Karpas-422 (cell line): ENCODE data around the gene H3-3A. TPM values are rescaled to one million over a fixed set of nuclear protein-coding genes. Genes with fewer than 3 reads are reported as not detected.
A peak's percentile ranks its signal among the peaks of the same experiment; 100 is the strongest.

Source experiments
- DNase-seq: peaks from one replicate; pipeline ENCODE4 v3.0.0-alpha.2; 2015
- H2AFZ ChIP-seq: fragments of 200-600 bp; sonication (generic); 2 replicates; pipeline ENCODE4 v1.6.1; 2014; ENCODE audit warnings: antibody characterized with exemption, low read length, mixed read lengths
- H3K27ac ChIP-seq: fragments of 200-600 bp; sonication (generic); 2 replicates; pipeline ENCODE4 v1.5.1; 2014; ENCODE audit warnings: mild to moderate bottlenecking, low read length, moderate library complexity
- H3K27me3 ChIP-seq: fragments of 200-600 bp; sonication (generic); 2 replicates; pipeline ENCODE4 v1.6.1; 2014; ENCODE audit warnings: low read length, mixed read lengths
- H3K36me3 ChIP-seq: fragments of 200-600 bp; sonication (generic); 2 replicates; pipeline ENCODE4 v1.6.1; 2014; ENCODE audit warnings: low read length, mixed read lengths; ENCODE audit not compliant: insufficient read depth
- H3K4me1 ChIP-seq: fragments of 200-600 bp; sonication (generic); 2 replicates; pipeline ENCODE4 v1.6.1; 2014; ENCODE audit warnings: mild to moderate bottlenecking, low read length, mixed read lengths
- H3K4me2 ChIP-seq: fragments of 200-600 bp; sonication (generic); 2 replicates; pipeline ENCODE4 v1.6.1; 2014; ENCODE audit warnings: low read length, low read depth, mild to moderate bottlenecking; ENCODE audit not compliant: poor library complexity, severe bottlenecking
- H3K4me3 ChIP-seq: fragments of 200-600 bp; sonication (generic); 2 replicates; pipeline ENCODE4 v1.5.1; 2014; ENCODE audit warnings: mild to moderate bottlenecking, antibody characterized with exemption, low read length, mixed read lengths
- H3K79me2 ChIP-seq: fragments of 200-600 bp; sonication (generic); 2 replicates; pipeline ENCODE4 v1.6.1; 2014; ENCODE audit warnings: mild to moderate bottlenecking, low read length, mixed read lengths
- H3K9ac ChIP-seq: fragments of 200-600 bp; sonication (generic); 2 replicates; pipeline ENCODE4 v1.6.0; 2014; ENCODE audit warnings: low read length
- H3K9me2 ChIP-seq: fragments of 200-600 bp; sonication (generic), shearing (Covaris generic); replicated peaks from 2 replicates; pipeline ENCODE4 v1.6.0; 2014; ENCODE audit warnings: mild to moderate bottlenecking, low read length, moderate library complexity; ENCODE audit not compliant: insufficient read depth
- H3K9me3 ChIP-seq: fragments of 300-700, 200-600 bp; sonication (generic); 2 replicates; pipeline ENCODE4 v1.6.1; 2014; ENCODE audit warnings: low read length, mixed read lengths
- H4K20me1 ChIP-seq: fragments of 200-600 bp; sonication (generic); 2 replicates; pipeline ENCODE4 v1.6.1; 2014; ENCODE audit warnings: mild to moderate bottlenecking, antibody characterized with exemption, low read length, low read depth; ENCODE audit not compliant: insufficient read depth
- total RNA-seq: library from RNA; depleted of rRNA; stranded (reverse); fragments of >200 nt; shearing (Covaris generic); gene quantifications from 2 replicates; pipeline ENCODE4 v1.2.3, GENCODE V29; 2014; ENCODE audit warnings: low replicate concordance

H3-3A gene
- total RNA-seq, 1 experiment from 2014 or later = 436 TPM

DNA sequence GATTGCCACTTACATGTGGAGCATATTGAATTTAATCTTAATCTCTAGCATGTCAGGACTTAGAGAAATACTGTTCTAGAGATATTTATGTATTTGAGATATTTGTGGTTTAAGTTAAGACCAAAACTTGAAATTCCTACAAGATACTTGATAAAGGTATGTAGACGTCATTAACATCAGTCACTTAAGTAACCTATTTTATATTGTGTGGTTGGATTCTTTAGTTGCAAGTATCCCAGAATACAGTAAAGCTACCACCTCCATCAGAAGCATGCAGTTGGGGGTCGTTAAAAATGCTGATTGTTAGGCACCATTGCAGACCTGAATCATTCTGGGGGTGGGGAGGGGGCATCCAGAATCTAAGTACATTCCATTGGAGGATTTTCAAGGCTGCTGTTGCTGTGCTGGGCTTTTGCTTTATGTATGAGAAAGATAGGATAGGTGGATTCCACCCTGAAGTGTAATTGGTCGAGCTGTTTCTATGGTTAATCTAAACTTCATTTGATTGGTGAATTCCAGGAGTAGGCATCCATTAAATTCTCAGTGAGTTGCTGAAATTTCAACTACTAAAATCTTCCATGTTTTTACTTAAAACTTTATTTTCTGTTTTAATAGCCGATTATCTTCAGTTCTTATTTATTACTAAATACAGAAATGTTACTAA is 4.0 kb downstream of the H3-3A start:
- H3K4me2 ChIP-seq = no peak overlapping the region
- H3K4me3 ChIP-seq = no peak overlapping the region
- no peaks in the 10 kb centered on the region for H3K9me3 ChIP-seq
- no peaks in the 10 kb centered on the region; the same call in 1 of the 2 replicates for H3K27me3 ChIP-seq
- no peak overlapping the region for H3K9ac ChIP-seq
- no peak overlapping the region for H3K27ac ChIP-seq
- peaks cover 24% of the 10 kb centered on the region for H3K4me1 ChIP-seq
- peaks cover 50% of the 10 kb centered on the region for H3K36me3 ChIP-seq
- peaks cover 49% of the 10 kb centered on the region for H4K20me1 ChIP-seq
- H2AFZ ChIP-seq = no peak overlapping the region
- no peak for DNase-seq
- peaks cover 55% of the 10 kb centered on the region for H3K79me2 ChIP-seq
- H3K9me2 ChIP-seq = no peaks in the 10 kb centered on the region

DNA sequence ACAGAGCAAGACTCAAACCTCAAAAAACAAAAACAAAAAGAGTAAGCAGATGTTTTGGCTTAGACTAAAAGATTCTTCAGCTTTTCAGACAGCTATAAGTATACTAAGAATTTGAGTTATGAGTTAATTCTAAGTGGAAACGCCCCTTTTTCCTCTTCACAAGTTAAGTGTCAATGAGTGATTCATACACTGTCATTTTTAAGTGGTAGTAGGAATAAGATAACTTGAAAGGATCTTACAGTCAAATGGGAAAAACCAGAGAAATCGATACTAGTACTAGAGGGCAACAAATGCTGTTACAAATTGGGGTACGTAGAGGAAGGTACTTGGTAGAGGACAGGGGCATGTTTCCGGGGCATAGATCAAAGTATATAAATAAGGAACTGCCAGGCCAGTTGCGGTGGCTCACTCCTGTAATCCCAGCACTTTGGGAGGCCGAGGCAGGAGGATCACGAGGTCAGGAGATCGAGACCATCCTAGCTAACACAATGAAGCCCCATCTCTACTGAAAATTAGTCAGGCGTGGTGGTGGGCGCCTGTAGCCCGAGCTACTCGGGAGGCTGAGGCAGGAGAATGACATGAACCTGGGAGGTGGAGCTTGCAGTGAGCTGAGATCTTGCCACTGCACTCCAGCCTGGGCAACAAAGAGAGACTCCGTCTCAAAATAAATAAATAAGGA is 7.4 kb downstream of the H3-3A start:
- Histone ChIP-seq H3K4me3 (no peak overlapping the region), H3K9me3 (no peaks in the 10 kb centered on the region), H3K9ac (no peak overlapping the region), H3K36me3 (peaks cover 62% of the 10 kb centered on the region), H3K4me1 (peaks cover 5% of the 10 kb centered on the region), H3K27ac (no peak overlapping the region), H2AFZ (no peak overlapping the region), H3K27me3 (no peaks in the 10 kb centered on the region), H4K20me1 (peaks cover 56% of the 10 kb centered on the region), H3K4me2 (no peak overlapping the region), H3K9me2 (no peaks in the 10 kb centered on the region), H3K79me2 (peaks cover 39% of the 10 kb centered on the region)
- DNase-seq = no peak

DNA sequence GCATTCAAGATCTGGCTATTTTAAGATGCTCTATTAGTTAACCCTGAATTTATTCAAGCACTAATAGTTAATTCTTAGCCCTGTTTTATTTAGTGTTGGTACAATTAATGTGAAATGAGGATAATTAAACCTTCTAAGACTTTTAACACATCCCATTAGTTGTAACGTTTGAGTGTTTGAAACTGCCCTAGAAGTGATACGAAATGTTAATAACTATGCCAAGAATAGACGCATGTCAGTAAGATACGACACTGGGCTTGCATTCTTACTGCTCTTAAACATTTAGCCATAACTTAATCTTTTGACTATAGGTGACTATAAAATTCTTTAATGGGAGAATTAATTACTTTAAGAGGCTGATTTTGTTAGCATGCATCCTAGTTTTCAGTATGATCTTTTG is 9.8 kb downstream of the H3-3A start:
- Histone ChIP-seq H3K27me3 (no peaks in the 10 kb centered on the region), H2AFZ (no peak overlapping the region), H3K79me2 (peaks cover 15% of the 10 kb centered on the region), H3K36me3 (peaks cover 39% of the 10 kb centered on the region; the same call in 1 of the 2 replicates), H3K4me2 (no peak overlapping the region), H3K4me3 (no peak overlapping the region), H3K27ac (no peak overlapping the region), H3K9me3 (no peaks in the 10 kb centered on the region), H3K4me1 (no peaks in the 10 kb centered on the region), H3K9me2 (no peaks in the 10 kb centered on the region), H4K20me1 (peaks cover 38% of the 10 kb centered on the region), H3K9ac (no peak overlapping the region)
- DNase-seq = no peak

DNA sequence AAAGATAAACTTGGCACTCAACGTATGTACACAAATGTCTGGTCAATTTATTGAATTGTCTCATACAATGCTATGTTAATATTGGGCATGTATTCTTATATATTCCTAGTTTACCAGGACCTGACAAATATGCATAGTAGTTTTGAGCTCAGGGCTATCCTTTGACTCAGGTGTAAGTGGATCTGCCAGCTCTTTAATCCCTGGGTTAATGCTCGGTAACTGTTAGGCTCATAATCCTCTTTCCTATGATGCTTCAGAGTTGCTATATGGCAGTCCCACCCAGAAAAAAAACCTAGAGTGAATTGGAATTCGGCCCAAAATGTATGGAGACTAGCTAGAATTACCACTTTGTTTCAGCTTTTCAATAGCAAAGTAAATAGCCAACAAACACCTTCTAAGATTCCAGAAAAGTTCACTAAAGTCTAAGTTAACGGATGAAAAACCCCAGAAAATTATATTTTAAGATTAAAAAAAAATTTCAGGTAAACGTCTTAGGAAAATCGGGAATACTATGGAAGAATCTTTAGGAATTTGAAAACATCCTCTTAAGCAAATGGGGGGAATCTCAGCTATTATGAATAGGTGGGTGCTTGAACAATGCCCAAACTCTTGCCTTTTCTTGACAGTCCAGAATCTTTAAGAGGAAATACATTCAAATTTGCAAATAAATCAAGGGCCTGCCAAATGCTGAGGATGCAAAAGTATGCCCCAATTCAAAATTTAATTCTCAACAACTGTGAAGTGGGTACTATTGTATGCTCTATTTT is 10.9 kb downstream of the H3-3A start:
- Histone ChIP-seq H3K36me3 (peaks cover 30% of the 10 kb centered on the region; the same call in 1 of the 2 replicates), H3K4me2 (no peak overlapping the region), H3K9me2 (no peaks in the 10 kb centered on the region), H3K79me2 (peaks cover 5% of the 10 kb centered on the region), H2AFZ (no peak overlapping the region), H3K4me3 (no peak overlapping the region), H3K27me3 (no peaks in the 10 kb centered on the region), H3K4me1 (no peaks in the 10 kb centered on the region), H4K20me1 (peaks cover 31% of the 10 kb centered on the region), H3K27ac (no peak overlapping the region), H3K9ac (no peak overlapping the region), H3K9me3 (no peaks in the 10 kb centered on the region)
- DNase-seq = no peak

DNA sequence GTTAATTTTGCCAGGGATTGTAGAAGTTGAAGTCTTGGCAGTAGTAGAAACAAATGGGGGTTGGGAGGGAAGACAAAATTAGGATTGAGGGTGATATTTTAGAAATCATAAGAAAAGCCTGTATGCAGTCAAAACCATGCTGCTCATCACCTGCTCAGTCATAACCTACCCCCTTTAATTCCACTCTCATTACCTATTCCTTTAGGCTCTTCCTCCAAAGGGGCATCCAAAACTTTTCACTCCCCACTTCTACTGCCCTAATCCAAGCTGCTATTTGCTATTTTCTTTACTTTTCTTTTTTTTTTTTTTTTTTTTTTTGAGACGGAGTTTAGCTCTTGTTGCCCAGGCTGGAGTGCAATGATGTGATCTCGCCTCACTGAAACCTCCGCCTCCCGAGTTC is 11.5 kb downstream of the H3-3A start:
- Histone ChIP-seq H3K27ac (no peak overlapping the region), H3K27me3 (no peaks in the 10 kb centered on the region), H3K9ac (no peak overlapping the region), H2AFZ (no peak overlapping the region), H3K4me2 (no peak overlapping the region), H3K36me3 (peaks cover 25% of the 10 kb centered on the region; the same call in 1 of the 2 replicates), H3K4me3 (no peak overlapping the region), H4K20me1 (peaks cover 26% of the 10 kb centered on the region), H3K9me2 (no peaks in the 10 kb centered on the region), H3K79me2 (no peaks in the 10 kb centered on the region), H3K9me3 (no peaks in the 10 kb centered on the region), H3K4me1 (no peaks in the 10 kb centered on the region)
- no peak for DNase-seq

DNA sequence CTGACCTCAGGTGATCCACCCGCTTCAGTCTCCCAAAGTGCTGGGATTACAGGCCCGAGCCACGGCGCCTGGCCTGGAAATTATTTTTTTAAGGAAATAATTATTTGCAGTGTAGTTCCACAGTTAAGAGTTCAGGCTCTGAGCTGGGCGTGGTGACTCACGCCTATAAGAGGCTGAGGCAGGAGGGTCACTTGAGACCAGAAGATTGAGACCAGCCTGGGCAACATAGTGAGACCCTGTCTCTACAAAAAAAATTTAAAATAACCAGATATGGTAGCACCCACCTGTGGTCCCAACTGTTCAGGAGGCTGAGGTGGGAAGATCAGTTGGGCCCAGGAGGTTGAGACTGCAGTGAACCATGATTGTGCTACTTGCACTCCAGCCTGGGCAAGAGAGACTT is 13.9 kb downstream of the H3-3A start:
- no peak overlapping the region for H3K27ac ChIP-seq
- no peak overlapping the region for H2AFZ ChIP-seq
- no peak overlapping the region for H3K4me3 ChIP-seq
- peaks cover 13% of the 10 kb centered on the region; the same call in 1 of the 2 replicates for H3K36me3 ChIP-seq
- H3K79me2 ChIP-seq = no peaks in the 10 kb centered on the region
- H3K9me3 ChIP-seq = no peaks in the 10 kb centered on the region
- H3K4me2 ChIP-seq = no peak overlapping the region
- no peak for DNase-seq
- H3K27me3 ChIP-seq = no peaks in the 10 kb centered on the region
- H3K9ac ChIP-seq = no peak overlapping the region
- peaks cover 18% of the 10 kb centered on the region; the same call in 1 of the 2 replicates for H4K20me1 ChIP-seq
- no peaks in the 10 kb centered on the region for H3K9me2 ChIP-seq
- H3K4me1 ChIP-seq = no peaks in the 10 kb centered on the region

DNA sequence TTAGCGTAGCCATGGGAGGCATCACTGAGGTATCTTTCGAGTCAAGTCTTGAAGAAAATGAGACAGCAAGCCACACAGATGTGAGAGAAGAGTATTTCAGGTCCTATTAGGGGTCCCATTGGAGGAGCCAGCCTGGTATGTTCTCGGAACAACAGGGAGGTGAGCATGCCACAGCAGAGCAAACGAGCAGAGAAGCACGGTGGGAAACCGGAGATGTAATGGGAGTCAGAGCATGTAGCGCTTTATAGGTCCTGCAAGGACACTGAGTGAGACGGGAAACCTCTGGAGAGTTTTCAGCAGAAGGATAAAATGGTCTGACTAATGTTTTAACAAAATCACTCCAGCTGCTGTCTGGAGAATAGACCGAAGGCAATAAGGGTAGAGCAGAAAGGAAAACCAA is 15.9 kb downstream of the H3-3A start:
- Histone ChIP-seq H3K27me3 (no peaks in the 10 kb centered on the region), H3K27ac (no peak overlapping the region), H3K4me1 (peaks cover 10% of the 10 kb centered on the region), H3K9ac (no peak overlapping the region), H3K36me3 (no peaks in the 10 kb centered on the region), H3K4me3 (no peak overlapping the region), H3K9me2 (no peaks in the 10 kb centered on the region), H3K9me3 (no peaks in the 10 kb centered on the region), H4K20me1 (0 out of 2 replicates have a peak, but pooled peaks cover 4% of the 10 kb centered on the region), H3K4me2 (no peak overlapping the region), H2AFZ (no peak overlapping the region), H3K79me2 (no peaks in the 10 kb centered on the region)
- no peak for DNase-seq

DNA sequence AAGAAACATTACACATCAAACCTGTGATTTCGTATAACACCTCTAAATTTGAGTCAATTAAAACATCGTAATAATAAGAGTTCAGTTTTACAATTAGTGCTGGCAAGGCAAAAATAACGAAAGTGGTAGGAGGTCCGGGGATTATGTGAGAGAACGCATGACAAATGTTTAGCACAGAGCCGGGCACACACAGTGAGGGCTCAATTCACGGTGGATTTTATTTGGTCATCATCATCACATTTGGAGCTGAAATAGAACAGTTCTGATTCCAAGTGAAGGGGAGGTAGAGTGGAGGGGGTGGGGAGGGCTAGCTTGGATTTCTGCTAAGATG is 20.0 kb downstream of the H3-3A start:
- H3K36me3 ChIP-seq = no peaks in the 10 kb centered on the region
- H3K4me3 ChIP-seq = peak overlapping the region; percentile 74
- peak overlapping the region; percentile 67 for H3K9ac ChIP-seq
- H3K27ac ChIP-seq = no peak overlapping the region
- H3K4me1 ChIP-seq = peaks cover 15% of the 10 kb centered on the region
- peak overlapping the region; percentile 98 for H3K4me2 ChIP-seq
- no peaks in the 10 kb centered on the region for H3K9me3 ChIP-seq
- no peaks in the 10 kb centered on the region for H3K9me2 ChIP-seq
- H3K27me3 ChIP-seq = no peaks in the 10 kb centered on the region
- 0 out of 2 replicates have a peak overlapping the region, but pooled peaks have one; percentile 94 for H2AFZ ChIP-seq
- DNase-seq = no peak
- H3K79me2 ChIP-seq = no peaks in the 10 kb centered on the region
- no peaks in the 10 kb centered on the region for H4K20me1 ChIP-seq
